ENCODE measurements around the gene ZNF148.

The ZNF148 gene

DNA sequence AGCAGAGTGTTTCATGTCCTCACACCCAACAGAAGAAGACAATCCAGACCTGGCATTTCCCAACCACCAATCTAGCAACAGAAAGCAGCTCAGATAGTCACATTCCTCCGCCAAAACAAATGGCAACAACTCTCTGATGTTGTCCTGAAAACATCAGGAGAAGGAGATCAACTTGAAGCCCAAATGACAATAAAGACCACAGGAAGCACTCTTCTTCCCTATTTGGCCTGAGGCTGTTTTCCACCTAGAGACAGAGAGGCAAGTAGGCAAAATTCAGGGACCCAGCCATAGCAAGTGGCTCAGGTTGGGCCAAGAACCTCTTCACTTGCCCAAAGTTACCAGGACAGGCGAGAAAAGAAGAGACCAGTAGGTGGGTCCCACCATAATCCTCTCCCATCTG lies 35.0 kb downstream of the ZNF148 start:
- no peak for DNase-seq (ENCODE audit: low read depth in 1 of 2, low spot score in 1 of 2)
- TF ChIP-seq SPI1 (IDR thresholded peaks at IDR 0.05; ENCODE audit: borderline replicate concordance, low read depth): no peak
- TF ChIP-seq, protein P1, sequence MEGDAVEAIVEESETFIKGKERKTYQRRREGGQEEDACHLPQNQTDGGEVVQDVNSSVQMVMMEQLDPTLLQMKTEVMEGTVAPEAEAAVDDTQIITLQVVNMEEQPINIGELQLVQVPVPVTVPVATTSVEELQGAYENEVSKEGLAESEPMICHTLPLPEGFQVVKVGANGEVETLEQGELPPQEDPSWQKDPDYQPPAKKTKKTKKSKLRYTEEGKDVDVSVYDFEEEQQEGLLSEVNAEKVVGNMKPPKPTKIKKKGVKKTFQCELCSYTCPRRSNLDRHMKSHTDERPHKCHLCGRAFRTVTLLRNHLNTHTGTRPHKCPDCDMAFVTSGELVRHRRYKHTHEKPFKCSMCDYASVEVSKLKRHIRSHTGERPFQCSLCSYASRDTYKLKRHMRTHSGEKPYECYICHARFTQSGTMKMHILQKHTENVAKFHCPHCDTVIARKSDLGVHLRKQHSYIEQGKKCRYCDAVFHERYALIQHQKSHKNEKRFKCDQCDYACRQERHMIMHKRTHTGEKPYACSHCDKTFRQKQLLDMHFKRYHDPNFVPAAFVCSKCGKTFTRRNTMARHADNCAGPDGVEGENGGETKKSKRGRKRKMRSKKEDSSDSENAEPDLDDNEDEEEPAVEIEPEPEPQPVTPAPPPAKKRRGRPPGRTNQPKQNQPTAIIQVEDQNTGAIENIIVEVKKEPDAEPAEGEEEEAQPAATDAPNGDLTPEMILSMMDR (IDR thresholded peaks at IDR 0.05; ENCODE audit: insufficient read depth, low read length): no peak
- no peak for TF ChIP-seq GABPA (IDR thresholded peaks at IDR 0.05; ENCODE audit: low read depth)
- no peak for TF ChIP-seq POLR2AphosphoS5 (IDR thresholded peaks at IDR 0.05; ENCODE audit: low read depth)
- TF ChIP-seq, protein P2, sequence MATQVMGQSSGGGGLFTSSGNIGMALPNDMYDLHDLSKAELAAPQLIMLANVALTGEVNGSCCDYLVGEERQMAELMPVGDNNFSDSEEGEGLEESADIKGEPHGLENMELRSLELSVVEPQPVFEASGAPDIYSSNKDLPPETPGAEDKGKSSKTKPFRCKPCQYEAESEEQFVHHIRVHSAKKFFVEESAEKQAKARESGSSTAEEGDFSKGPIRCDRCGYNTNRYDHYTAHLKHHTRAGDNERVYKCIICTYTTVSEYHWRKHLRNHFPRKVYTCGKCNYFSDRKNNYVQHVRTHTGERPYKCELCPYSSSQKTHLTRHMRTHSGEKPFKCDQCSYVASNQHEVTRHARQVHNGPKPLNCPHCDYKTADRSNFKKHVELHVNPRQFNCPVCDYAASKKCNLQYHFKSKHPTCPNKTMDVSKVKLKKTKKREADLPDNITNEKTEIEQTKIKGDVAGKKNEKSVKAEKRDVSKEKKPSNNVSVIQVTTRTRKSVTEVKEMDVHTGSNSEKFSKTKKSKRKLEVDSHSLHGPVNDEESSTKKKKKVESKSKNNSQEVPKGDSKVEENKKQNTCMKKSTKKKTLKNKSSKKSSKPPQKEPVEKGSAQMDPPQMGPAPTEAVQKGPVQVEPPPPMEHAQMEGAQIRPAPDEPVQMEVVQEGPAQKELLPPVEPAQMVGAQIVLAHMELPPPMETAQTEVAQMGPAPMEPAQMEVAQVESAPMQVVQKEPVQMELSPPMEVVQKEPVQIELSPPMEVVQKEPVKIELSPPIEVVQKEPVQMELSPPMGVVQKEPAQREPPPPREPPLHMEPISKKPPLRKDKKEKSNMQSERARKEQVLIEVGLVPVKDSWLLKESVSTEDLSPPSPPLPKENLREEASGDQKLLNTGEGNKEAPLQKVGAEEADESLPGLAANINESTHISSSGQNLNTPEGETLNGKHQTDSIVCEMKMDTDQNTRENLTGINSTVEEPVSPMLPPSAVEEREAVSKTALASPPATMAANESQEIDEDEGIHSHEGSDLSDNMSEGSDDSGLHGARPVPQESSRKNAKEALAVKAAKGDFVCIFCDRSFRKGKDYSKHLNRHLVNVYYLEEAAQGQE (IDR thresholded peaks at IDR 0.05; ENCODE audit: insufficient replicate concordance, low read depth): no peak
- H3K27ac ChIP-seq (replicated peaks): no peak overlapping the region
- no peaks in the 10 kb centered on the region for H3K27me3 ChIP-seq (ENCODE audit: insufficient read depth, poor library complexity, severe bottlenecking)
- H3K4me3 ChIP-seq (replicated peaks; ENCODE audit: insufficient read depth, low read length): no peak overlapping the region

DNA sequence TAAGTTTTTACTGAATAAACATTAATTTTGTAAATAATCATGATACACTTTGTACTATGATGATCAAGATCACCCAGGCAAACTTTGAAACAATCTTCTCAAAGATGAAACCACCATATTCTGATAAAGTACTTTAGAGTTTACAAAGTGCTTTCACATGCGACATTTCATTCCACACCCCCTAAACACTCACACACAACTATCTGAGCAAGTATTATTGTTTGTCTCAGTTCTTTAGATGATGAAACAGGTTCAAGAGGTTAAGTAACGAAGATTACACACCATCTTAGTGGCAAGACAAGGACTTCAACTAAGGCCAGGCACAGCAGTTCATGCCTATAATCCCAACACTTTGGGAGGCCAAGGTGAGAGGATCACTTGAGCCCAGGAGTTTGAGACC lies 37.6 kb downstream of the ZNF148 start:
- no peaks in the 10 kb centered on the region for H3K27me3 ChIP-seq (ENCODE audit: insufficient read depth, poor library complexity, severe bottlenecking)
- H3K4me3 ChIP-seq (replicated peaks; ENCODE audit: insufficient read depth, low read length): no peak overlapping the region
- TF ChIP-seq SPI1 (IDR thresholded peaks at IDR 0.05; ENCODE audit: borderline replicate concordance, low read depth) (no peak), POLR2AphosphoS5 (IDR thresholded peaks at IDR 0.05; ENCODE audit: low read depth) (no peak), GABPA (IDR thresholded peaks at IDR 0.05; ENCODE audit: low read depth) (no peak)
- TF ChIP-seq, protein P1 (IDR thresholded peaks at IDR 0.05; ENCODE audit: insufficient read depth, low read length): no peak
- TF ChIP-seq, protein P2 (IDR thresholded peaks at IDR 0.05; ENCODE audit: insufficient replicate concordance, low read depth): no peak
- H3K27ac ChIP-seq (replicated peaks): no peak overlapping the region
- DNase-seq (ENCODE audit: low read depth in 1 of 2, low spot score in 1 of 2): no peak

DNA sequence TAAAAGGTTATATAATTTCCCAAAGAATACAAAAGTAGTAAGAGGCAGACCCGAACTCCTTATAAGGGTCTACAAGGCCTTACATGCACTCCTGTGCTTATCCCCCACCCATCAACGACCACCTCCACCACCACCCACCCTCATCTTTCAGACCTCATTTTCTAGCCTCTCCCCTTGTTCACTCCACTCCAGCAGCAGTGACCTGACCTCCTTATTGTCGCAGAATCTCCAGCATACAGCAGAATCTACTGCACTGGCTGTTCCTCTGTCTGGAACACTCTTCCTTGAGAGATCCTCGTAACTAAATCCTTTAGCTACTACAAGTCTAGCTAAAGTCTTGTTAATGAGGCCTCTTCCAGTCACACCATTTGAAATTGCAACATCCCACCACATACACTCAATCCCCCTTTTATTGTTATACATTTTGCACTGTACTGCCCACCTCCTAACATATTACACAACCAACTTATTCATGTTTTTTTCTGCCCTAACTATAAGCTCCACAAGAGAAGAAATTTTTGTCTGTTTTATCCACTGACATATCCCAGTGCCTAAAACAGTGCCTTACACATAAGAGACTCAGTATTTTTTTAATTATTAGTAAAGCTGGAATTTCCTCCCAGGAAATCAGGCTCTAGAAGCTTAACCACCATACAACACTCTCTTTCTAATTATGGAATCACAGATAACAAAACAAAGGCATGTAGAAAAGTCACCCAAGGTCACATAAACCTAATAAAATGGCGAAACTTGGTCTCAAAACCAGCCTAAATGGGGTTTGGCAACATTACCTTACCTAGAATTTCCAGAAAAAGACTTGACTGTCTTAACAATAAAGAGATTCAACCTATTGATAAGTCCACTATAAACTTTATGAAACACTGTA lies 40.2 kb downstream of the ZNF148 start:
- no peak overlapping the region for H3K27ac ChIP-seq (replicated peaks)
- TF ChIP-seq GABPA (IDR thresholded peaks at IDR 0.05; ENCODE audit: low read depth): no peak
- no peak for TF ChIP-seq SPI1 (IDR thresholded peaks at IDR 0.05; ENCODE audit: borderline replicate concordance, low read depth)
- TF ChIP-seq, protein P1 (IDR thresholded peaks at IDR 0.05; ENCODE audit: insufficient read depth, low read length): no peak
- TF ChIP-seq, protein P2 (IDR thresholded peaks at IDR 0.05; ENCODE audit: insufficient replicate concordance, low read depth): no peak
- TF ChIP-seq POLR2AphosphoS5 (IDR thresholded peaks at IDR 0.05; ENCODE audit: low read depth): no peak

More for the DNA sequence above, 40.2 kb downstream of the ZNF148 start:
- Histone ChIP-seq H3K27me3 (ENCODE audit: insufficient read depth, poor library complexity, severe bottlenecking) (no peaks in the 10 kb centered on the region), H3K4me3 (replicated peaks; ENCODE audit: insufficient read depth, low read length) (no peak overlapping the region)
- peak in 1 of 2 experiments; percentile 40 for DNase-seq (ENCODE audit: low read depth in 1 of 2, low spot score in 1 of 2)
